ENCODE results near the gene MFN1.

DNA sequence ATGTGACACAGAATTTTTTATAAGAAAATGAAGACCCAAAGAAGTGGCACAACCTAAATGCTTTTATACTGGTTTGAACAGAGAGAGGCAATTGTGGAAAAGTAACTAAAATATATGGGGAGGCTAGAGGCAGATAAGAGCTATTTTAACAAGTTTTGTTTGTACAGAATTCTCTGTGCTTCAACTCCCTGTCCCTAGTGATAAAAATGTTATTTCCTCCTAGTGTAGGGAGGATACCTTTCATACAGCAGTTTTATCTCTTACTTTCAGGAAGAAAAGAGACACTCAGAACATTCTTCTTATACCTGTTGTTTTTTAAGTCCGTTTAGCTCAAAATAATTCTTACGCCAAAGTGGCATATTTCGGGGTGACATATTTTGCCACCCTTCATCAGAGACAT is 45.9 kb upstream of the MFN1 start:
- no peak for TF ChIP-seq CTCF (IDR thresholded peaks at IDR 0.05; ENCODE audit: insufficient read depth, low read length, poor library complexity, severe bottlenecking)
- no peak for TF ChIP-seq EZH2phosphoT487 (conservative IDR thresholded peaks at IDR 0.05; ENCODE audit: low read length)
